Esophagus squamous epithelium (tissue), 5 donors: ENCODE results near the gene FAM9C. TPM values are rescaled to one million over a fixed set of nuclear protein-coding genes. Genes with fewer than 3 reads are reported as not detected.

Experiments used
- DNase-seq: peaks from one replicate; lab custom pipeline; 2025; lab: John Stamatoyannopoulos, UW
- H3K27ac ChIP-seq, 4 donors: fragments of 200-600 bp; sonication (generic); one replicate each; pipeline ENCODE4 v1.5.1; 2016 to 2019; ENCODE audit warnings: mild to moderate bottlenecking in 1 of 4
- H3K27me3 ChIP-seq, 4 donors: fragments of 200-600 bp; sonication (generic); 1 replicate in 3 of 4; 2 replicates in 1 of 4; pipeline versions ENCODE4 v1.5.1 to v1.6.0; 2017 to 2021; ENCODE audit warnings: antibody characterized with exemption in 1 of 4
- H3K36me3 ChIP-seq, 3 donors: fragments of 200-600 bp; sonication (generic); one replicate each; pipeline ENCODE4 v1.5.1; 2016 to 2019
- H3K4me1 ChIP-seq, 3 donors: fragments of 200-600 bp; sonication (generic); one replicate each; pipeline ENCODE4 v1.5.1; 2017 to 2019
- H3K4me3 ChIP-seq, 4 donors: fragments of 200-600 bp; sonication (generic); 1 replicate in 3 of 4; 2 replicates in 1 of 4; pipeline ENCODE4 v1.5.1; 2016 to 2019; ENCODE audit warnings: mild to moderate bottlenecking in 2 of 4, moderate library complexity in 1 of 4
- H3K9me3 ChIP-seq, 3 donors: fragments of 200-600 bp; sonication (generic); one replicate each; pipeline ENCODE4 v1.5.1; 2016 to 2019
- POLR2A ChIP-seq, 4 donors: fragments of 450-650 bp; IDR thresholded peaks; one replicate each; pipeline ENCODE4 v1.6.1; 2017; ENCODE audit warnings: antibody characterized with exemption in 4 of 4, mild to moderate bottlenecking in 4 of 4, moderate library complexity in 3 of 4
- WGBS, 2 donors: methylation state at CpG; one replicate each; pipeline ENCODE4 v1.1.5; 2018; 5-methylcytosine and 5-hydroxymethylcytosine counted together
- intact Hi-C: fragments of 100-400 bp; cut with DNase I; formaldehyde crosslinking; loops from one replicate; pipeline ENCODE4 v1.15.0; 2022
- total RNA-seq, 4 donors: library from RNA; depleted of rRNA; stranded (reverse); fragments of >200 nt; gene quantifications; one replicate each; pipeline ENCODE4 v1.1.0, GENCODE V29; 2016
- TF ChIP-seq, protein P1 (sequence below), 6 experiments: fragments of 450-650 bp in 4 of 6; fragments of 200-600 bp in 2 of 6; sonication (generic) in 2 of 6; IDR thresholded peaks; one replicate each; pipeline ENCODE4 v1.5.1; 2016 to 2019; ENCODE audit warnings: antibody characterized with exemption in 6 of 6, mild to moderate bottlenecking in 4 of 6, moderate library complexity in 4 of 6
- donor health status: DM: yes; HTN: yes; CAD: no.

The FAM9C gene
- total RNA-seq, 4 donors from 2014 or later: not detected

DNA sequence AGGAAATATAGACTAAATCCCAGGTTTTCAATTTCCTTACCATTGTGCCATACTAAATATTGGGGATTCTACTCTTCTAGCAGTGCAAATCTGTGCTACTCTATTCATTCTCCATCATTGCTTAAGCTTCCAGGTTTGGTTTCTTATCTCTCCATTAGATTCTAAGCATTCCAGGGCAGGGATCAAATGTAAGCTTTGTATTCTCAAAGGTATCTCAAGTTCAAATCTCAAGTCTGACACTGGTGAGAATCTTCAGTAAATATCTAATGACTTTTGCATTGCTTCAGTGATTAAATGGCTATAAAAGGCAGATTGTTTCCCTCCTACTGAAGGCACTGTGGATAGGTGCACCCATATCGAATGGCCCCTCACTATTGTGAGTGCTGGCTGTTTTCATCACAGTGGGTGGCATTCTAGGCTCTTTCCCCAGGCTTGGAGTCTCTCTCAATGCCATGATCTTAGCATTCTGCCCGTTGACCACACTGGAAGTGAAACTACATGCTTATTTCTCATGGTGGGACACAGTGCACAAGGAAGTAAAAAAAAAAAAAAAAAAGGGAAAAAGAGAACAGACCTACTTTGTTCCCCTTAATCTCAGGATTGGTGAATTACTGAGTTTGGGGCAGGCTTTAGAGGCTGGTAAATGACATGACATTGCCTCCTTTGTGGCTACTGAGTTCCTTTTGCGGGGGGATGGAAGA is 28.7 kb downstream of the FAM9C start:
- no peak for DNase-seq
- intact Hi-C loops: no loop called here
- TF ChIP-seq POLR2A (IDR thresholded peaks at IDR 0.05): no peak
- TF ChIP-seq, protein P1, sequence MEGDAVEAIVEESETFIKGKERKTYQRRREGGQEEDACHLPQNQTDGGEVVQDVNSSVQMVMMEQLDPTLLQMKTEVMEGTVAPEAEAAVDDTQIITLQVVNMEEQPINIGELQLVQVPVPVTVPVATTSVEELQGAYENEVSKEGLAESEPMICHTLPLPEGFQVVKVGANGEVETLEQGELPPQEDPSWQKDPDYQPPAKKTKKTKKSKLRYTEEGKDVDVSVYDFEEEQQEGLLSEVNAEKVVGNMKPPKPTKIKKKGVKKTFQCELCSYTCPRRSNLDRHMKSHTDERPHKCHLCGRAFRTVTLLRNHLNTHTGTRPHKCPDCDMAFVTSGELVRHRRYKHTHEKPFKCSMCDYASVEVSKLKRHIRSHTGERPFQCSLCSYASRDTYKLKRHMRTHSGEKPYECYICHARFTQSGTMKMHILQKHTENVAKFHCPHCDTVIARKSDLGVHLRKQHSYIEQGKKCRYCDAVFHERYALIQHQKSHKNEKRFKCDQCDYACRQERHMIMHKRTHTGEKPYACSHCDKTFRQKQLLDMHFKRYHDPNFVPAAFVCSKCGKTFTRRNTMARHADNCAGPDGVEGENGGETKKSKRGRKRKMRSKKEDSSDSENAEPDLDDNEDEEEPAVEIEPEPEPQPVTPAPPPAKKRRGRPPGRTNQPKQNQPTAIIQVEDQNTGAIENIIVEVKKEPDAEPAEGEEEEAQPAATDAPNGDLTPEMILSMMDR (IDR thresholded peaks at IDR 0.05): no peak
- no peak overlapping the region for H3K4me3 ChIP-seq
- WGBS, 2 donors: 61 to 71% methylated on average over 3 of the region's 3 CpGs
- H3K36me3 ChIP-seq: no peaks in the 10 kb centered on the region
- H3K27me3 ChIP-seq: no peaks in the 10 kb centered on the region
- H3K9me3 ChIP-seq: no peaks in the 10 kb centered on the region
- peaks cover 0 to 16% (median 0%) of the 10 kb centered on the region in 3 donors for H3K4me1 ChIP-seq
- no peak overlapping the region for H3K27ac ChIP-seq

DNA sequence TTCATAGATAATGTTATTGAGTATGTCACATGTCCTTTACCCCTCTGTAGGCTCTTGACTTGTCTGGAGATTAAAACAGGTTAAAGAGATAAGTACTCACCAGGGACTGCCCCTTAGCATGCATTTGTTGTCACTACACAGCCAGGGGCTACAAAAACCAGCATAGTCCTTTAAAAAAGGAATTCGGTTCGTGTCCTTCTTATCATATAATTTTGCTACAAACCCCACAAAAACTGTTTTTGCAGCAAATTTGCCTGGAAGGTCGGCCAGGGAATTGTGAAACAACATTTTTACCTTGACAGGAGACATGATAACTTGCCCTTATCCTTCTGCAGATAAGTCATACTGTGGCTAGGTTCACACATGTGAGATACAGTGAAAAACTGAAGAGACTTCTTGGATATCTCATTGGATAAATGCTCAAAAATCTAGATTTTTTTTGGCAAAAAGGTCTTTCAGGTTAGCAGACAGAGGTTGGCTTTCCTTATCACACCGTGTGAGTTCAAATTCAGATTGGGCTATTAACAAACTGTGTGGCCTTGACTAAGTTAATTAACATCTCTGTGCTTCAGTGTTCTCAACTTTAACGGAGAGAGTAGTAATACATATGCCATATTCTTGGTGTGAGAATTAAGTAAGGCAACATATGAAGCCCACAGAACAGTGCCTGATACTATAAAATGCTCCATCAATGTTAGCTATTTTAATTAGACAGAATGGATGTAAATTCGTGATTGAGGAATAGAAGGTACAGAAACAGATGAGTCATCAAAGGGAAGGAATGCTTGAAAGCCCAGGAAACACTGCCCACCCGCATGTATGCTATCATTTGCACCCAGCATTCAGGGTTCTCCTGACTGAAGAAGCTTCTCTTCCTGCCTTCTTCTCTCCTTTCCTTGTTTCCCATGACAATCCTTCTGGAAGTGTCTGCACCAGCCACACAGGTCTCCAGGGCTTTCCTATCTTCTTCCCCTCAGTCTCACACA is 30.0 kb downstream of the FAM9C start:
- Histone ChIP-seq H3K4me3 (no peak overlapping the region), H3K27me3 (no peaks in the 10 kb centered on the region), H3K27ac (no peak overlapping the region), H3K36me3 (no peaks in the 10 kb centered on the region), H3K4me1 (peaks cover 0 to 23% (median 0%) of the 10 kb centered on the region in 3 donors), H3K9me3 (no peaks in the 10 kb centered on the region)
- TF ChIP-seq POLR2A (IDR thresholded peaks at IDR 0.05): no peak
- TF ChIP-seq, protein P1 (IDR thresholded peaks at IDR 0.05): no peak
- intact Hi-C loops: no loop called here
- no peak for DNase-seq
- WGBS, 2 donors: 57 to 65% methylated on average over 7 of the region's 7 CpGs

DNA sequence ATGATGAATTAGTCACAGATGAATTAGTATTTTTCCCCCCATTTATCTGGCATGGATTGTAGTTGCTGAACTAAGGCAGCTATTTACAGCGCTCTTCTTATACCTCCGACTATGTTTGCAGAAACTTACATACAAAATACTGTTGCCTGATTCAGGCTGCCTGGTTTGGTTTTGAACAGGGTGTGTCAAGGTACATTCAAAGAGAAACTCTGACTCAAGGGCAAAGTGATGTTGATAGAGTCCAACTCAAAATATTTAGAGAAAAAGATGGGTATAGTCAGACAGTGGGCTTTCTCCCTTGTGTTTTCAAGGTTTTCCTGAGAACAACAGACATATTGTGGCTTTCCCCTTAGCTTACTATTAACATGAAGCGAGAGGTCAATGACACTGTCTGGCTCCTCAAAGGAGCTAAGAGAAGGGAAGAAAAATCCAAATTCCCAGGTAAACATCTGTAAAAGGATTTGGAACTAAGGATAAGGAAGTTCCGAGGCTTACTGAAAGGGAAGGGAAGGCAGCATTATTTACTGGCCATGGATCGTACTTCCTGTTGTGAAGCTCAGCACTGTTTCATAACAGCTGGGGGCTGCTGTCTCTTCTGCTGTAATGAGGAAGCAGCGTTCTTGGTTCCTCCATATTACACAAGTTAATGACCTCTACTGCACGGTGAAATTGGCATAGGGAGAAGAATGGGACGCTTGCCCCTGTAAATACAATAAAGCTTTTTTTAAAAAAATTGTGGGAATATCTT is 30.9 kb downstream of the FAM9C start:
- no peaks in the 10 kb centered on the region for H3K27me3 ChIP-seq
- peak; percentile 7 for DNase-seq
- H3K9me3 ChIP-seq: no peaks in the 10 kb centered on the region
- H3K27ac ChIP-seq: peak overlapping the region in 2 of 4 donors; percentile 18 to 57
- 49 to 58% methylated on average over 7 to 8 of the region's 8 CpGs for WGBS, 2 donors
- no peaks in the 10 kb centered on the region for H3K36me3 ChIP-seq
- no peak overlapping the region for H3K4me3 ChIP-seq
- no peak for TF ChIP-seq POLR2A (IDR thresholded peaks at IDR 0.05)
- TF ChIP-seq, protein P1 (IDR thresholded peaks at IDR 0.05): no peak
- intact Hi-C loops: no loop called here
- H3K4me1 ChIP-seq: peaks cover 1 to 32% (median 3%) of the 10 kb centered on the region in 3 donors

DNA sequence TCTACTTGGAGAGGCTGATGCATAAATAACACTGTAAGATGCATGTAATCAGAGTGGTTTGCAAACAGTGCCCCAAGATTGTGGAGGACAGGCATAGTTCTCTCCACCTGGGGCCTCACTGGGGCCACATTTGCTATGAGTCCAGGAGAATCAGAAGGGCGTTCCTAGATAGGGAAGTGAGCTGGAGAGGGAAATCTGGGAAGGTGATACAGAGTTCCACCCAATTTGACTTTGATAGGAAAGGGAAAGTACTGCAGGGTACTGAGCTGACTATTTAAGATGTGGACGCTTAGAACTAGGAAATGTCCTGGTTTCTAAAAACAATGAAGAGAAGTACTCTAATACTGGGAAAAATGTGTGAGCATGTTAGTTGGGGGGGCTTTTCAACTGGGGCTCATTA is 33.9 kb downstream of the FAM9C start:
- no peak for DNase-seq
- Histone ChIP-seq H3K27me3 (no peaks in the 10 kb centered on the region), H3K27ac (no peak overlapping the region), H3K36me3 (no peaks in the 10 kb centered on the region), H3K4me3 (no peak overlapping the region), H3K4me1 (peaks cover 9 to 62% (median 11%) of the 10 kb centered on the region in 3 donors), H3K9me3 (no peaks in the 10 kb centered on the region)
- 58 to 79% methylated on average over 2 of the region's 2 CpGs for WGBS, 2 donors
- no peak for TF ChIP-seq POLR2A (IDR thresholded peaks at IDR 0.05)
- TF ChIP-seq, protein P1 (IDR thresholded peaks at IDR 0.05): no peak
- intact Hi-C loops: no loop called here
